ENCODE data around the gene CHMP2A. TPM values are rescaled to one million over a fixed set of nuclear protein-coding genes. Genes with fewer than 3 reads are reported as not detected.

The CHMP2A gene
- total and polyA plus RNA-seq, 2 of the 13 experiments (the other 11 are each of a cell fraction or from before 2014, with no cell fraction given), result 49.7 to 55.0 TPM

GRCh38 chr19:58513694-58514563, 41.0 kb downstream of the CHMP2A start (continued):
- peak; percentile 95 for TF ChIP-seq ZNF687 (CRISPR knock-in tag; IDR thresholded peaks at IDR 0.05)
- no peak for TF ChIP-seq ELF1 (CRISPR knock-in tag; IDR thresholded peaks at IDR 0.05)
- peak; percentile 53; the same call in 1 of the 2 replicates for TF ChIP-seq ZNF142 (CRISPR knock-in tag; IDR thresholded peaks at IDR 0.05)
- TF ChIP-seq TARDBP (CRISPR knock-in tag; IDR thresholded peaks at IDR 0.05), result peak; percentile 61
- peak; percentile 36; the same call in 1 of the 2 replicates for TF ChIP-seq ETV5 (CRISPR knock-in tag; IDR thresholded peaks at IDR 0.05; ENCODE audit: borderline replicate concordance)
- 0 out of 2 replicates have a peak, but pooled peaks have one; percentile 47 for TF ChIP-seq ZSCAN25 (CRISPR knock-in tag; IDR thresholded peaks at IDR 0.05)
- TF ChIP-seq FOSL2 (CRISPR knock-in tag; IDR thresholded peaks at IDR 0.05), result peak; percentile 17; the same call in 1 of the 2 replicates
- TF ChIP-seq ZNF792 (CRISPR knock-in tag; IDR thresholded peaks at IDR 0.05), result 0 out of 2 replicates have a peak, but pooled peaks have one; percentile 27
